H1 (cell line): ENCODE data around the gene RPL36AL. TPM values are rescaled to one million over a fixed set of nuclear protein-coding genes. Genes with fewer than 3 reads are reported as not detected.

Source experiments
- CTCF ChIA-PET: fragments of 300-600 bp; sonication (Branson Sonifier 250); formaldehyde crosslinking; loops from one replicate; lab custom pipeline; 2021; ENCODE audit not compliant: partially characterized antibody; lab: Charles Lee
- POLR2A ChIA-PET: fragments of 300-600 bp; sonication (Branson Sonifier 250); formaldehyde crosslinking; loops from one replicate; lab custom pipeline; 2021; ENCODE audit warnings: inconsistent platforms; ENCODE audit not compliant: partially characterized antibody; lab: Charles Lee
- DNase-seq, 2 experiments: peaks; one replicate each; pipeline versions ENCODE4 v3.0.0 to v3.0.0-alpha.2; 2010 to 2022; ENCODE audit warnings: low spot score in 2 of 2, low read depth in 1 of 2, mixed read lengths in 1 of 2
- FAIRE-seq: peaks from 2 replicates; lab custom pipeline; 2011; peaks lifted over from hg19 to GRCh38; lab: Jason Lieb, UNC
- H2AFZ ChIP-seq: 2 replicates; pipeline ENCODE4 v1.8.1; 2012; ENCODE audit warnings: low read length, inconsistent platforms
- H2AK5ac ChIP-seq: 2 replicates; pipeline ENCODE4 v1.6.1; 2013; ENCODE audit warnings: low read depth, low read length
- H2BK120ac ChIP-seq: replicated peaks from 2 replicates; pipeline ENCODE3; 2013; ENCODE audit warnings: low read depth, low read length, inconsistent platforms
- H2BK12ac ChIP-seq: 2 replicates; pipeline ENCODE4 v1.6.1; 2013; ENCODE audit warnings: low read depth, low read length
- H2BK15ac ChIP-seq: 2 replicates; pipeline ENCODE4 v1.6.1; 2013; ENCODE audit warnings: low read length
- H2BK20ac ChIP-seq: 2 replicates; pipeline ENCODE4 v1.6.1; 2013; ENCODE audit warnings: low read length
- H2BK5ac ChIP-seq: 2 replicates; pipeline ENCODE4 v1.6.1; 2013; ENCODE audit warnings: low read depth, low read length
- H3K14ac ChIP-seq: 2 replicates; pipeline ENCODE4 v1.6.1; 2013; ENCODE audit warnings: inconsistent platforms; ENCODE audit not compliant: insufficient read length
- H3K18ac ChIP-seq: 2 replicates; pipeline ENCODE4 v1.6.1; 2013; ENCODE audit warnings: low read length; ENCODE audit errors: extremely low read depth
- H3K23ac ChIP-seq: 2 replicates; pipeline ENCODE4 v1.6.1; 2013; ENCODE audit warnings: inconsistent platforms; ENCODE audit not compliant: insufficient read length
- H3K23me2 ChIP-seq: 2 replicates; pipeline ENCODE4 v1.6.1; 2013; ENCODE audit warnings: low read depth, low read length
- H3K27ac ChIP-seq: 2 replicates; pipeline ENCODE4 v1.6.1; 2011; ENCODE audit warnings: low read depth, low read length, inconsistent platforms
- H3K27me3 ChIP-seq, 4 experiments: replicated peaks in 1 of 4; 1 replicate in 1 of 4; 2 replicates in 3 of 4; pipeline versions ENCODE4 v1.6.1 to v1.8.1; 2011 to 2013; ENCODE audit warnings: low read length in 3 of 4, mild to moderate bottlenecking in 3 of 4, inconsistent platforms in 2 of 4, mixed read lengths in 2 of 4, moderate library complexity in 1 of 4; ENCODE audit not compliant: control insufficient read depth in 3 of 4, insufficient read depth in 3 of 4; ENCODE audit errors: extremely low read depth in 1 of 4
- H3K36me3 ChIP-seq, 4 experiments: 2 replicates each; pipeline versions ENCODE4 v1.6.1 to v1.8.1; 2011 to 2013; ENCODE audit warnings: mild to moderate bottlenecking in 4 of 4, low read length in 3 of 4, moderate library complexity in 2 of 4, control low read depth in 1 of 4, inconsistent platforms in 1 of 4; ENCODE audit not compliant: insufficient read depth in 4 of 4, control insufficient read depth in 2 of 4
- H3K4ac ChIP-seq: replicated peaks from 2 replicates; pipeline ENCODE3; 2013; ENCODE audit warnings: low read length, low read depth, mixed read lengths, inconsistent platforms; ENCODE audit not compliant: insufficient read length
- H3K4me1 ChIP-seq, 4 experiments: replicated peaks in 1 of 4; 1 replicate in 1 of 4; 2 replicates in 3 of 4; pipeline versions ENCODE4 v1.6.1 to v1.8.1; 2011 to 2013; ENCODE audit warnings: low read length in 3 of 4, inconsistent platforms in 2 of 4, mixed read lengths in 1 of 4; ENCODE audit not compliant: insufficient read depth in 4 of 4, control insufficient read depth in 3 of 4
- H3K4me2 ChIP-seq, 2 experiments: 2 replicates each; pipeline versions ENCODE4 v1.6.1 to v1.8.1; 2011 to 2013; ENCODE audit warnings: low read depth in 2 of 2, low read length in 2 of 2, control low read depth in 1 of 2, inconsistent platforms in 1 of 2, mild to moderate bottlenecking in 1 of 2; ENCODE audit not compliant: insufficient read depth in 1 of 2
- H3K4me3 ChIP-seq, 4 experiments: fragments of 200-600, 300-600 bp in 1 of 4; sonication (generic), shearing (Covaris generic), sonication (Bioruptor Twin) in 1 of 4; 2 replicates each; pipeline versions ENCODE4 v1.5.1 to v1.8.1; 2011 to 2016; ENCODE audit warnings: low read length in 4 of 4, low read depth in 3 of 4, control low read depth in 2 of 4, inconsistent platforms in 2 of 4, mild to moderate bottlenecking in 2 of 4, mixed read lengths in 1 of 4, moderate library complexity in 1 of 4; ENCODE audit not compliant: insufficient read depth in 2 of 4; ENCODE audit errors: extremely low read depth in 1 of 4
- H3K56ac ChIP-seq: replicated peaks from 2 replicates; pipeline ENCODE3; 2013; ENCODE audit warnings: low read depth, mild to moderate bottlenecking, mixed read lengths, low read length, inconsistent platforms; ENCODE audit not compliant: insufficient read length
- H3K79me1 ChIP-seq: 2 replicates; pipeline ENCODE4 v1.6.1; 2013; ENCODE audit warnings: low read depth, low read length, control low read depth
- H3K79me2 ChIP-seq, 2 experiments: 2 replicates each; pipeline versions ENCODE4 v1.6.1 to v1.8.1; 2012 to 2013; ENCODE audit warnings: low read length in 2 of 2, mild to moderate bottlenecking in 2 of 2, inconsistent platforms in 1 of 2; ENCODE audit not compliant: insufficient read depth in 2 of 2, control insufficient read depth in 1 of 2
- H3K9ac ChIP-seq, 4 experiments: replicated peaks in 1 of 4; 1 replicate in 1 of 4; 2 replicates in 3 of 4; pipeline versions ENCODE4 v1.6.1 to v1.8.1; 2011 to 2013; ENCODE audit warnings: low read depth in 3 of 4, low read length in 3 of 4, control low read depth in 2 of 4, mild to moderate bottlenecking in 2 of 4, moderate library complexity in 2 of 4, inconsistent platforms in 1 of 4; ENCODE audit errors: extremely low read depth in 1 of 4
- H3K9me3 ChIP-seq, 2 experiments: 2 replicates each; pipeline versions ENCODE4 v1.6.1 to v1.8.1; 2012 to 2013; ENCODE audit warnings: mild to moderate bottlenecking in 2 of 2, moderate library complexity in 2 of 2, control low read depth in 1 of 2, inconsistent platforms in 1 of 2, low read depth in 1 of 2, low read length in 1 of 2, mixed read lengths in 1 of 2; ENCODE audit not compliant: insufficient read depth in 2 of 2
- H4K20me1 ChIP-seq, 2 experiments: replicated peaks in 1 of 2; 2 replicates each; pipeline versions ENCODE3 to v1.8.1; 2011 to 2013; ENCODE audit warnings: inconsistent platforms in 2 of 2, low read length in 2 of 2, mild to moderate bottlenecking in 1 of 2; ENCODE audit not compliant: insufficient read depth in 2 of 2, control insufficient read depth in 1 of 2
- H4K5ac ChIP-seq: 2 replicates; pipeline ENCODE4 v1.6.1; 2013; ENCODE audit warnings: low read length, low read depth, mixed read lengths, inconsistent platforms; ENCODE audit not compliant: insufficient read length
- H4K8ac ChIP-seq: 2 replicates; pipeline ENCODE4 v1.8.0; 2013; ENCODE audit warnings: mild to moderate bottlenecking, moderate library complexity, low read length, inconsistent platforms; ENCODE audit not compliant: insufficient read depth; ENCODE audit errors: extremely low read depth
- H4K91ac ChIP-seq: replicated peaks from 2 replicates; pipeline ENCODE3; 2013; ENCODE audit warnings: low read length, mixed read lengths, inconsistent platforms; ENCODE audit not compliant: insufficient read length
- POLR2A ChIP-seq, 2 experiments: IDR thresholded peaks; 1 replicate in 1 of 2; 2 replicates in 1 of 2; pipeline ENCODE4 v1.6.1; 2011; ENCODE audit warnings: low read depth in 2 of 2, low read length in 2 of 2, mild to moderate bottlenecking in 2 of 2; ENCODE audit errors: control extremely low read depth in 1 of 2
- WGBS, 2 experiments: shearing (Covaris generic) in 1 of 2; methylation state at CpG; one replicate each; pipeline versions ENCODE4 v1.1.6 to v1.1.7; 2013 to 2015; ENCODE audit warnings: low lambda C conversion rate in 2 of 2, mixed read lengths in 2 of 2, inconsistent platforms in 1 of 2, low coverage in 1 of 2, missing lambda C conversion rate in 1 of 2; ENCODE audit not compliant: insufficient replicate concordance in 2 of 2, insufficient coverage in 1 of 2, insufficient read length in 1 of 2; ENCODE audit errors: extremely low coverage in 1 of 2, missing lambda C conversion rate in 1 of 2; 5-methylcytosine and 5-hydroxymethylcytosine counted together
- polyA plus RNA-seq, 7 experiments: library from polyadenylated mRNA; depleted of rRNA in 3 of 7; stranded (reverse) in 5 of 7; unstranded in 2 of 7; fragments of >200 nt in 5 of 7; fragments of 200-250 nt in 2 of 7; gene quantifications; 1 replicate in 5 of 7; 2 replicates in 1 of 7; 4 replicates in 1 of 7; pipeline versions ENCODE4 v1.2.1 to v1.2.3, GENCODE V29; 2011 to 2013; ENCODE audit warnings: missing spikeins in 2 of 7, mixed read lengths in 2 of 7
- total RNA-seq: library from RNA; stranded (reverse); fragmentation: NEBNext Ultra II Directional; extraction: Animal tissue kit (Norgen Biotek cat#: 25700); gene quantifications from 2 replicates; pipeline ENCODE4 v1.2.1, GENCODE V29; 2021
- TF ChIP-seq, protein P1 (sequence below): IDR thresholded peaks from 2 replicates; pipeline ENCODE4 v1.6.1; 2012; ENCODE audit warnings: low read length, inconsistent platforms

RPL36AL gene
- total and polyA plus RNA-seq, 2 of the 8 experiments (the other 6 are each of a cell fraction or from before 2014, with no cell fraction given) = 138 to 230 TPM

DNA sequence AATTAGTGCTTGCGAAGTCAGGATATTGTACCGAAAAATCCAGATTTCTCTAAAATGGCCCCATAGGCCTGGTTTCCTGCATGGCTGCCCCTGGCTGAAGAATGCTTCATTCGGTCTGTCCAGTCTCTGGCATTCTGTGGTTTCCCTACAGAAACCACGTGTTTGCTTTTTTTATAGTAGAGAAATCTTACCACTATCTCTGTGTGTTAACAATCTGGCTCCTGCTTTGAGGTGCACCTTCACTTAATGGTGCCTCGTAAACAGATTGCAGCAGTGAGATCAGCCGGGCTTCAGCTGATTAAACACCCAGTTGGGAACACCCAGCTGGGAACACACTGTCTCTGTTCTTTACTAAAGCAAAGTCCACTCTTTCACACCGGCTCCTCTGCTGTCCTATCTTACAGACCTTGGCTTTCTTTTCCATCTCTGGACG, 21.3 kb upstream of the RPL36AL start:
- peaks cover 0 to 40% of the 10 kb centered on the region in 2 experiments; a peak in 2 of 4 replicates for H3K79me2 ChIP-seq
- no peaks in the 10 kb centered on the region for H3K4me1 ChIP-seq
- H3K56ac ChIP-seq = no peak overlapping the region
- no peak overlapping the region for H3K4ac ChIP-seq
- no peak overlapping the region for H2BK5ac ChIP-seq
- H3K79me1 ChIP-seq = 0 out of 2 replicates have a peak, but pooled peaks cover 3% of the 10 kb centered on the region
- no peak overlapping the region for H3K18ac ChIP-seq
- DNase-seq (no peak), FAIRE-seq (no peak)
- ChIA-PET CTCF (interaction anchor here (0.8 to 1.2 kb wide), 2 partner anchors 9 to 47 kb away, joined by 4 to 5 read pairs; partner anchors contain the start of gene POLE2), POLR2A (interaction anchor here (1.3 to 2.2 kb wide), 3 partner anchors 9 to 20 kb away, joined by 3 to 8 read pairs (median 7); partner anchors contain the start of gene MGAT2)
- H3K23me2 ChIP-seq = no peaks in the 10 kb centered on the region
- no peak overlapping the region for H3K23ac ChIP-seq
- H3K9ac ChIP-seq = no peak overlapping the region
- WGBS, 2 experiments = 82% methylated on average over 8 of the region's 8 CpGs; no CpG with 5 or more reads in 1 of the 2 experiments
- H3K36me3 ChIP-seq = peaks cover 0 to 26% (median 1%) of the 10 kb centered on the region in 4 experiments; a peak in 1 of 8 replicates
- no peak overlapping the region for H2AFZ ChIP-seq
- H3K4me3 ChIP-seq = no peak overlapping the region
- no peak overlapping the region for H3K27ac ChIP-seq
- no peak overlapping the region for H2BK20ac ChIP-seq
- peaks cover 2 to 15% of the 10 kb centered on the region in 2 experiments for H4K20me1 ChIP-seq
- no peak overlapping the region for H4K8ac ChIP-seq
- no peak overlapping the region for H3K14ac ChIP-seq
- H2AK5ac ChIP-seq = no peak overlapping the region
- no peaks in the 10 kb centered on the region for H3K27me3 ChIP-seq
- no peaks in the 10 kb centered on the region for H3K9me3 ChIP-seq
- no peak overlapping the region for H4K5ac ChIP-seq
- no peak overlapping the region for H2BK120ac ChIP-seq
- TF ChIP-seq, protein P1, sequence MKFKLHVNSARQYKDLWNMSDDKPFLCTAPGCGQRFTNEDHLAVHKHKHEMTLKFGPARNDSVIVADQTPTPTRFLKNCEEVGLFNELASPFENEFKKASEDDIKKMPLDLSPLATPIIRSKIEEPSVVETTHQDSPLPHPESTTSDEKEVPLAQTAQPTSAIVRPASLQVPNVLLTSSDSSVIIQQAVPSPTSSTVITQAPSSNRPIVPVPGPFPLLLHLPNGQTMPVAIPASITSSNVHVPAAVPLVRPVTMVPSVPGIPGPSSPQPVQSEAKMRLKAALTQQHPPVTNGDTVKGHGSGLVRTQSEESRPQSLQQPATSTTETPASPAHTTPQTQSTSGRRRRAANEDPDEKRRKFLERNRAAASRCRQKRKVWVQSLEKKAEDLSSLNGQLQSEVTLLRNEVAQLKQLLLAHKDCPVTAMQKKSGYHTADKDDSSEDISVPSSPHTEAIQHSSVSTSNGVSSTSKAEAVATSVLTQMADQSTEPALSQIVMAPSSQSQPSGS = no peak
- TF ChIP-seq POLR2A (IDR thresholded peaks at IDR 0.05; ENCODE audit: control extremely low read depth in 1 of 2, low read depth in 2 of 2, low read length in 2 of 2) = 0 out of 3 replicates have a peak, but pooled peaks of 1 of the 2 experiments have one; percentile 18
- TF ChIP-seq, all 59 proteins: peak for 1
- Histone ChIP-seq H2BK12ac (no peak overlapping the region), H3K4me2 (no peak overlapping the region), H4K91ac (no peak overlapping the region), H2BK15ac (no peak overlapping the region)
